ENCODE data around the gene PIP4K2A.
"Not testable (repeated sequence)": the region's sequence is repeated elsewhere in the genome, so short reads cannot be mapped to it uniquely, and the experiment has no call there.

Gene PIP4K2A

DNA sequence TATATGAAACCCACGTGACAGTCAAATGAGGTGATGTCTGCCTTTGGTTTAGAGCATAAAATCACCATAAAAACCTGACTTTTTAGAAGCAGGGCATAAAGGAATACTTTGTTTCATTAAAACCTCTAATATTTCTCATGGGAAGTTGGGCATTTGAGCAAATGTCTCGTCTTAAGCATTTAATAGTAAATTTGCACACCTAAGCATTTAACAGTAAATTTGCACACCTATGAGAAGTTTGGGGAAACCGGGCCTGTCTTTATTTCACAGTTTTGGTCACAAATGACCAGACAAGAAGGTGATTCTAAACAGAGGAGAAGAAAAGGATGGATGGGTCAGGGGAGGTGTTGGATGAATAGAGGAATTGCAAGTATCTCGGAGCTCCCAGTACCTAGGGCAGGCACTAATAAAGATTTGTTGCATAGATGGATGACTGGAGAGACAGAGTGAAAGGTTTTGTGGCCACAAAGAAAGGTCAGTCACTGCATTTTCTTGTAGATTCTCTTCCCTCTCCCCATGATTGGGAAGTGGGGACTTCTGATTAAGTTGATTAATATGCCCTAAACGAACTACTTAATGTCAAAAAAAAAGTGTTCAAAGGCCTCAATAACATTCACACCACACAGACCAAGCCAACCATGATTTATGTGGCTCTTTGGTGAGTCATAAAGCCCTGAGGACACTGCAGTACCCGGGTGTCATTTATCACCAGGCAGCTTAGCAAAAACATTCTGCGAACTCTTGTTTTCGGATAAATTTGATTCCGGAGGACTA lies 210.9 kb downstream of the PIP4K2A start:
- DNase-seq = no peak

GRCh38 chr10:22501863-22502262 lies 212.5 kb downstream of the PIP4K2A start:
- no peak for DNase-seq

GRCh38 chr10:22501413-22501812 lies 213.0 kb downstream of the PIP4K2A start:
- no peak for DNase-seq

DNA sequence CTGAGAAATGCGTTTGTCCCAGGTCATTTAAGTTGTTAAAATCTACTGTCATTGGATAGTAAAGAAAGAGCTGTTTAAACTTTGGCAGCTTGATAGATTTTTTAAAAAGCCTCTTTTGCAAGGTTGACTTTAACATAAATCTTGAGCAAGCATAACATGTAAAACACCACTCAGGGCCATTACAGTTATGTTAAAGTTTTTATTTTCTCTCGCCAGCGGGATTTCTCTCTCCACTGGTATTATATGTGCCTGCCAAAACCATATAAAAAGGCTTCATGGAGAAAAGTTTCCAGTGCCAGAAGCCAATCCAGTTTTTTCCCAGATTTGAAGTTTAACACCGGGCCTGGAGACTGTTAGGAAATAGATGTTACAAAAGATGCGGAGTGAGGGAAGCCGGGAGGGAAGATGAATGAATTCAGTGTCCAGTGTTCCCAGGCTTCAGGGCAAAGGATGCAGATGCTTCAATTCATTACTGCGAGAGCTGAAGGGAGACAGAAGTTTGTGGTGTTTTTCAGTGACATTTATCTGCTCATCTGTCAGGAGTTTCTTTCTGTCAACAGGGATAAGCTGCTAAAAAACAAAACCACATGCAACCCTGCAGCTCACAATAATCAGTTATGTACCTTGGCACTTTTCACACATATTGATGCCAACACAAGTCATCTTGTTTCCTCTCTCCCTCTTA lies 213.6 kb downstream of the PIP4K2A start:
- DNase-seq = no peak

- not testable (repeated sequence) for DNase-seq
Measured at GRCh38 chr10:22499973-22500372, 214.4 kb downstream of the PIP4K2A start.

- no peak for DNase-seq
Measured at GRCh38 chr10:22495396-22495795, 219.0 kb downstream of the PIP4K2A start.

DNA sequence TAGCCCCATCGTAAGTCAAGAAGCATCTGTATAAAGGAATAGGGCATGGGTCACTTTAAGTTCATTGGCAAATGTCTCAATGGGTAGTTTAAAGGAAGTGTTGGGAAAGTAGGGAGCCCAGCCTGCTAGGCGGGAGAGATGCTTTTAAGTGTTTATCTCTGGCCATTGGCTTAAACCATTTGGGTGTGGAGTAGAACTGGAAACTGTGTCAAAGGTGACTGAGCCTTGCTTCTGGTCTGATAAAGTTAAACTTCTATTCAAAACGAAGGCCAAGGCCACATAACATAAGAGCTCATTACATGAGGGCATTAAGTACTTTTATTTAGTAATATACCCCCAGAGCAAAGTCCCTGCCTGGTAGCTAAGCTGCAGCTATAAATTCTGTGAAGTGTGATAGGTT lies 220.4 kb downstream of the PIP4K2A start:
- DNase-seq = no peak

- DNase-seq = no peak
Measured at GRCh38 chr10:22491931-22492615, 222.3 kb downstream of the PIP4K2A start.

DNA sequence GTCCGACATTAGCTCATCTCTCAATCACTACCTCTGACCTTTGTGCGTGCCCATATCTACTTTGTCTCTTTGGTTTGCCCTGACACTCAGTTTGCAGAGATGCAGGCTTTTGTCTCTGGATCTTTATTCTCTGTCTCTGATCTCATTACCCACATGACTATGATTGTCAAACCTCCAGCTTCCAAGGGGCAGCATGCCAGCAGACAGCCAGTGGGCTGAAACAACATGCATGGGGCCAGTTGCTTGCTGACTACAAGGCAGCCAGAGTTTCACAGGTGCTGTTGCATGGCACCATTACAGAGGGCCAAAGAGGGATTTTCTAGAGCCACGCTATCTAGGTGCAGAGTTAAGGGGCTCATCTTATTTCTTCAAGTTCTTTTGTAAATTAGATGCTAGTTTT lies 222.9 kb downstream of the PIP4K2A start:
- DNase-seq = no peak

DNA sequence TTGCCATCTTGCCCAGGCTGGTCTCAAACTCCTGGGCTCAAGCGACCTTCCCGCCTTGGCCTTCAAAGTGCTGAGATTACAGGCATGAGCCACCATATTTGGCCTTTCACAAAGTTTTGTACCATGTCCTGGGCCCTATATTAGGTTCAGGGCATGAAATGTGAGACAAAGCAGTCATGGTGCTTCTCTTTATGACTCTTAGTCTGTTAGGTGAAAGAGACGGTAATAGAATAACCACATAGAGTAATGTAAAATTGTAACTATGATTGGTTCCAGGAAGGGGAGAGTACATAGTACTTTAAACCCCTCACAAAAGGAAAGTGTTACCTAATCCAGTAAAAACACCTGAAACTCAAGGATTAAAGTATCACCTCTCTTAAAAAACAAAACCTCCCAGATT lies 224.4 kb downstream of the PIP4K2A start:
- no peak for DNase-seq

- DNase-seq = no peak
Measured at GRCh38 chr10:22489467-22489866, 224.9 kb downstream of the PIP4K2A start.

DNA sequence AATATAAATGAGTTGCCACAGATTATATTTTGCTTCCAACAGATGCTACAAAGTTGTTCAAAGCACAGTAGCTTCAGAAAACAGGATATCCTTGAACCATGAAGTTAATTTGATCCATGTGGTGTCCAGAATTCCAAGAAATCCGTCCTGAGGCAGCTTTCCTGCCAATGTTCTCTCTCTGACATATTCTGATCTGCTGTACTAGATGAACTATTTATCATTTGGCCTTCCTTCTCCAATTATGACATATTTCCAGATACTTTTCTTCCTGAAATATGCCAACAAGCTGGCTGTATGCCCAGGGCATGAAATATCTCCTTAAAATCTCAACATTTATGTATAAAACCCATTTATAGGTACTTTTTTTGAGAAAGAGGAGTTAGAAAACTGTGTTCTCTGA lies 227.9 kb downstream of the PIP4K2A start:
- DNase-seq = no peak

All from bone marrow (tissue), 2 donors.